T-cell (primary cell): ENCODE results near the gene PDLIM7. TPM values are rescaled to one million over a fixed set of nuclear protein-coding genes. Genes with fewer than 3 reads are reported as not detected.
A peak's percentile ranks its signal among the peaks of the same experiment; 100 is the strongest.

Experiments
- ATAC-seq, 4 experiments: fragments of 200-7000 bp in 3 of 4; fragments of 150-1000 bp in 1 of 4; cut with Tn5 transposase; replicated peaks in 1 of 4; 1 replicate in 3 of 4; 2 replicates in 1 of 4; pipeline ENCODE4 v1.10.0; 2021; ENCODE audit warnings: moderate library complexity in 3 of 4, mild to moderate bottlenecking in 2 of 4, moderate number of reproducible peaks in 1 of 4
- CTCF ChIA-PET, 2 donors: fragments of 300-600 bp; sonication (Branson Sonifier 250); formaldehyde crosslinking; loops; one replicate each; lab custom pipeline; 2022; ENCODE audit warnings: antibody characterized with exemption in 2 of 2; lab: Charles Lee
- POLR2A ChIA-PET, 2 donors: fragments of 300-600 bp; sonication (Branson Sonifier 250); formaldehyde crosslinking; loops; one replicate each; lab custom pipeline; 2022; ENCODE audit warnings: antibody characterized with exemption in 2 of 2; lab: Charles Lee
- DNase-seq, 35 experiments: peaks; one replicate each; pipeline versions ENCODE4 v3.0.0 to v3.0.0-alpha.2; 2013 to 2023
- H3K27ac ChIP-seq: one replicate; pipeline ENCODE4 v1.5.1; 2013; ENCODE audit warnings: low read length
- H3K27me3 ChIP-seq, 2 experiments: replicated peaks in 1 of 2; 1 replicate in 1 of 2; 2 replicates in 1 of 2; pipeline versions ENCODE4 v1.6.1 to v1.7.0; 2013; ENCODE audit warnings: low read length in 1 of 2, mixed read lengths in 1 of 2; ENCODE audit not compliant: control insufficient read depth in 2 of 2, insufficient read depth in 2 of 2; ENCODE audit errors: extremely low read depth in 1 of 2
- H3K36me3 ChIP-seq, 2 donors: 1 replicate in 1 of 2; 2 replicates in 1 of 2; pipeline versions ENCODE4 v1.6.1 to v1.7.0; 2013; ENCODE audit warnings: low read length in 1 of 2; ENCODE audit not compliant: control insufficient read depth in 2 of 2, insufficient read depth in 1 of 2; ENCODE audit errors: extremely low read depth in 1 of 2
- H3K4me1 ChIP-seq, 2 experiments: 1 replicate in 1 of 2; 2 replicates in 1 of 2; pipeline versions ENCODE4 v1.6.1 to v1.7.0; 2013; ENCODE audit warnings: low read length in 2 of 2, mixed read lengths in 1 of 2; ENCODE audit not compliant: insufficient read depth in 2 of 2, control insufficient read depth in 1 of 2; ENCODE audit errors: extremely low read depth in 1 of 2
- H3K4me3 ChIP-seq, 2 donors: 1 replicate in 1 of 2; 2 replicates in 1 of 2; pipeline versions ENCODE4 v1.5.1 to v1.7.0; 2013; ENCODE audit warnings: mild to moderate bottlenecking in 2 of 2, low read length in 1 of 2, moderate library complexity in 1 of 2; ENCODE audit not compliant: control insufficient read depth in 1 of 2; ENCODE audit errors: extremely low read depth in 1 of 2
- H3K9me3 ChIP-seq: 2 replicates; pipeline ENCODE4 v1.7.0; 2013
- H3K27ac Mint-ChIP-seq, 2 donors: one replicate each; pipeline ENCODE4 v1.8.0; 2020 to 2021; ENCODE audit warnings: mild to moderate bottlenecking in 2 of 2, mixed read lengths in 2 of 2
- H3K27me3 Mint-ChIP-seq, 2 donors: one replicate each; pipeline ENCODE4 v1.8.0; 2021 to 2022; ENCODE audit warnings: mixed read lengths in 2 of 2
- H3K36me3 Mint-ChIP-seq: one replicate; pipeline ENCODE4 v1.8.0; 2021; ENCODE audit warnings: mixed read lengths
- H3K4me1 Mint-ChIP-seq, 3 donors: one replicate each; pipeline ENCODE4 v1.8.0; 2020 to 2022; ENCODE audit warnings: mixed read lengths in 3 of 3, mild to moderate bottlenecking in 1 of 3
- H3K4me3 Mint-ChIP-seq, 3 donors: one replicate each; pipeline ENCODE4 v1.8.0; 2020 to 2022; ENCODE audit warnings: mild to moderate bottlenecking in 3 of 3, mixed read lengths in 3 of 3, moderate library complexity in 3 of 3
- H3K9me3 Mint-ChIP-seq, 3 donors: one replicate each; pipeline ENCODE4 v1.8.0; 2020 to 2022; ENCODE audit warnings: mixed read lengths in 3 of 3
- whole genome bisulfite sequencing: methylation state at CpG from one replicate; pipeline ENCODE4 v1.1.5; 2013; ENCODE audit warnings: missing lambda C conversion rate; ENCODE audit not compliant: insufficient coverage; 5-methylcytosine and 5-hydroxymethylcytosine counted together
- total RNA-seq, 35 experiments: library from RNA in 6 of 35; stranded (reverse) in 6 of 35; fragments of 120-200 nt in 1 of 35; gene quantifications; one replicate each; pipeline versions ENCODE4 v1.2.1 to v1.2.4 and lab custom pipeline; 2013 to 2026

The PDLIM7 gene
- total RNA-seq, 5 donors from 2014 or later (not counting 1 experiment from before 2014, with no cell fraction given) = 9.8 to 17.8 (median 12.8) TPM

DNA sequence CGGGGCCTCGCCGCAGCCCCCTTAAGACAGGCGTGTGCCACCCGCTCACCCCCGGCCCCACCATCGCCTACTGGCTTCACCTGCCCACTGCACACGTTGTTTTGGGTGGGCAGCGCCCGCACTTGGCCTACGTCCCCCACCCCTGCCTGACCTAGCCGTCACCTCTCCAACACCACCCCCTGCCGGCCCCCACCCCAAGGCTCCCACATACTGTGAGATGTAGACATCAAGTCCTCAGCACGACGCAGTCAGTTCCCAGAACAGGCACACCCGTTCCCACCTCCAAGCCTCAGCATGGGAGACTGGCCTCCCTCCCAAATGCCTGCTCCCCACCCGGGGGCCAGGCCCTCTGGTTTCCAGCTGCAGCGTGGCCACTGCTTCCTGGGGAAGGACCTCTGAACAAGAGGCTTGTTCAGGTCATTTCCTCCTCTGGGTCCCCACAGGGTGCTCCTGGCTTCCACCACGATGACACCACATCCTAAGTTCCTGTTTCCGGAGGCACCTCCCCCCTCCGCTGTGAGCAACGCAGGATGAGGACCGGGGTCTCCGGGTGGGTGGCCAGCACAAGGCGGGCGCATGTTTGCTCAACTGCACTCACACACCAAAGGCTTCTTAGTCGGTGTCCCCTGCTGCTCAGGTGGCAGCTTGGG, 35.3 kb downstream of the PDLIM7 start:
- H3K27me3 Mint-ChIP-seq = no peaks in the 10 kb centered on the region
- peaks cover 7 to 14% (median 7%) of the 10 kb centered on the region in 3 donors for H3K4me1 Mint-ChIP-seq
- Histone ChIP-seq H3K27me3 (no peaks in the 10 kb centered on the region), H3K27ac (no peak overlapping the region), H3K4me3 (no peak overlapping the region), H3K9me3 (no peaks in the 10 kb centered on the region), H3K36me3 (peaks cover 0 to 4% of the 10 kb centered on the region in 2 donors), H3K4me1 (peaks cover 4 to 9% of the 10 kb centered on the region in 2 experiments)
- CTCF ChIA-PET = interaction anchor here in 1 of 2 donors (1.6 kb wide), 1 partner anchor 73 kb away, joined by 5 read pairs; no protein-coding TSS in a partner anchor
- no peak for DNase-seq
- no peaks in the 10 kb centered on the region for H3K9me3 Mint-ChIP-seq
- POLR2A ChIA-PET = no interaction called here
- H3K4me3 Mint-ChIP-seq = no peak overlapping the region
- H3K27ac Mint-ChIP-seq = no peak overlapping the region
- WGBS = 60% methylated on average over 18 of the region's 27 CpGs
- no peak for ATAC-seq
- peaks cover 4% of the 10 kb centered on the region for H3K36me3 Mint-ChIP-seq

- Histone ChIP-seq H3K36me3 (peaks cover 0 to 3% of the 10 kb centered on the region in 2 donors), H3K27ac (no peak overlapping the region), H3K4me1 (peaks cover 4 to 24% of the 10 kb centered on the region in 2 experiments), H3K27me3 (no peaks in the 10 kb centered on the region), H3K4me3 (no peak overlapping the region), H3K9me3 (no peaks in the 10 kb centered on the region)
- Mint-ChIP-seq H3K27ac (no peak overlapping the region), H3K27me3 (no peaks in the 10 kb centered on the region), H3K36me3 (no peaks in the 10 kb centered on the region), H3K4me3 (no peak overlapping the region), H3K9me3 (no peaks in the 10 kb centered on the region), H3K4me1 (peaks cover 10 to 18% (median 17%) of the 10 kb centered on the region in 3 donors)
- CTCF ChIA-PET = interaction anchor here (0.5 to 1.4 kb wide), 3 partner anchors 33 to 69 kb away, joined by 3 to 4 read pairs (median 3); partner anchors contain the start of genes GRK6 (in 1 of the 2) and PDLIM7 (in 1 of the 2)
- DNase-seq (no peak), ATAC-seq (no peak)
- POLR2A ChIA-PET = no interaction called here
- WGBS = 88% methylated on average over 28 of the region's 28 CpGs
These were observed 37.4 kb downstream of the PDLIM7 start for GRCh38 chr5:177459819-177460628.

DNA sequence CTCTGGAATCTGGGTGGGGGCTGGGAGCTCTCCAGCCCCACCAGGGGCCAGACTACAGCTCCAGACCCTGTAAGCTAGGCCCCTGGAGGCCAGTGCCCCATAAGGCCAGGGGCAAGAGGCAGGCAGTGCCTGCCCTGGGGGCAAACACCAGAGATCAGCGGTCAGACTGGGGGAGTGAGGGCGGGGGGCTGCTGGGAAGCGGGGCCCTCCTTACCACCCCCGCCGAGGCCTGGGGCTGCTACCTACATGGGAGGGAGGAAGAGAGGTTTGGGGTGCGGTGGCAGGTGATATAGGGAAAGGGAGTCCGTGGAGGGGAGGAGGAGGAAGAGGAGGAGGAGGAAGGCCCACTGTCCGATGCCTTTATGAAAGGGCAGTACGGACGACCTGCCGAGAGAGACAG, 38.0 kb downstream of the PDLIM7 start:
- Mint-ChIP-seq H3K27ac (no peak overlapping the region), H3K36me3 (no peaks in the 10 kb centered on the region), H3K27me3 (no peaks in the 10 kb centered on the region), H3K4me3 (no peak overlapping the region), H3K4me1 (peaks cover 10 to 18% (median 17%) of the 10 kb centered on the region in 3 donors), H3K9me3 (no peaks in the 10 kb centered on the region)
- no peak overlapping the region for H3K4me3 ChIP-seq
- H3K4me1 ChIP-seq = peaks cover 4 to 27% of the 10 kb centered on the region in 2 experiments
- H3K27me3 ChIP-seq = no peaks in the 10 kb centered on the region
- ChIA-PET POLR2A (no interaction called here), CTCF (interaction anchor here (1.0 to 1.4 kb wide), 2 partner anchors 33 to 69 kb away, joined by 3 to 4 read pairs; partner anchors contain the start of gene GRK6 (in 1 of the 2))
- H3K27ac ChIP-seq = no peak overlapping the region
- DNase-seq (no peak), ATAC-seq (no peak)
- no peaks in the 10 kb centered on the region for H3K9me3 ChIP-seq
- H3K36me3 ChIP-seq = peaks cover 0 to 3% of the 10 kb centered on the region in 2 donors
- WGBS = 94% methylated on average over 5 of the region's 11 CpGs

- Histone ChIP-seq H3K27ac (no peak overlapping the region), H3K4me3 (no peak overlapping the region), H3K4me1 (peaks cover 4 to 31% of the 10 kb centered on the region in 2 experiments), H3K27me3 (no peaks in the 10 kb centered on the region), H3K9me3 (no peaks in the 10 kb centered on the region), H3K36me3 (peaks cover 0 to 3% of the 10 kb centered on the region in 2 donors)
- no peak for DNase-seq
- Mint-ChIP-seq H3K27ac (no peak overlapping the region), H3K4me3 (no peak overlapping the region), H3K4me1 (peaks cover 11 to 20% (median 18%) of the 10 kb centered on the region in 3 donors), H3K27me3 (no peaks in the 10 kb centered on the region), H3K36me3 (no peaks in the 10 kb centered on the region), H3K9me3 (no peaks in the 10 kb centered on the region)
- ATAC-seq = no peak
- POLR2A ChIA-PET = no interaction called here
- CTCF ChIA-PET = interaction anchor here in 1 of 2 donors (1.4 kb wide), 1 partner anchor 32 kb away, joined by 3 read pairs; the partner anchor contains the start of gene GRK6
- WGBS = 97% methylated on average over 10 of the region's 14 CpGs
These were observed 38.5 kb downstream of the PDLIM7 start for GRCh38 chr5:177458912-177459350.

DNA sequence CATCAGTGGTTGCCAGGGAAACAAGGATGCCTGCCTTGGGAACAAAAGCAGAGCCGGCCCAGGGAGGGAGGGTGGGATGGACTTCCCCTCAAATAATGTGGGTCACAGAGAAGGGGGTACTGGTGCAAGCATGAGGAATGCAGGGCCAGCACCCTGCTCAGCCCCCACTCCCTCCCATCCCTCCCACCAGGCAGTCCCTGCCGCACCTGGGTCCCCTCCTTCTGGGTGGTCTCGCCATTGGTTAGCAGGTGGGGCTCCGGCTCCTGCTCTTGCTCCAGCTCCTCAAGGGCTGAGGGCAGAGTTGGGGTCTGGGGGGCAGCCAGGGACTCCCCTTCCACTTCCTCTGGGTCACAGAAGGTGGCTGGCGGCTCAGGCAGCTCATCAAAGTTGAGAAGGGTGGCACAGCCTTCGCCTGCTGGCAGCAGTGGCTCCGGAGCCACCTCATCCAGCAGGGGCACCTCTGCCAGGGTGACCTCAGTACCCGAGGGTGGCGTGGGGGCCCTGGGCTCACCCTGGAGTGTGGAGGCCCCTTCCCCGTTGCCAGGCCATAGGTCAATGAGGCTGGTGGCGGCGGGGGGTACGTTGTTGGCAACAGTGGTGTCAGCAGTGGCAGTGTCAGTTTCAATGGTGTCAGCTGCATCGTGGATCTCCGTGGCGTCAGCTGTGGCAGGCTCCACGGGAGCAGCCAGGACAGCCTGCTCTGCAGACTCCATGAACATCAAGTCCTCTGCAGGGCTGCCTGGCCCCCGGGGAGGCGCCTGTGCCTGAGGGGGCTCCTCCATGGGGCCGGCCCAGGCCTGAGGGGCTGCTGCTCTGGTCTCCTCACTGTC, 39.3 kb downstream of the PDLIM7 start:
- Histone ChIP-seq H3K9me3 (no peaks in the 10 kb centered on the region), H3K4me3 (no peak overlapping the region), H3K27ac (no peak overlapping the region), H3K27me3 (peaks cover 0 to 2% of the 10 kb centered on the region in 2 experiments), H3K4me1 (peaks cover 4 to 40% of the 10 kb centered on the region in 2 experiments), H3K36me3 (peaks cover 0 to 3% of the 10 kb centered on the region in 2 donors)
- H3K4me3 Mint-ChIP-seq = no peak overlapping the region
- peak overlapping the region in 1 of 2 donors; percentile 27 for H3K27ac Mint-ChIP-seq
- H3K36me3 Mint-ChIP-seq = no peaks in the 10 kb centered on the region
- H3K4me1 Mint-ChIP-seq = peaks cover 19 to 27% (median 27%) of the 10 kb centered on the region in 3 donors
- ATAC-seq (no peak), DNase-seq (no peak)
- H3K9me3 Mint-ChIP-seq = no peaks in the 10 kb centered on the region
- no peaks in the 10 kb centered on the region for H3K27me3 Mint-ChIP-seq
- ChIA-PET CTCF (interaction anchor here (0.5 to 5.1 kb wide), 12 partner anchors 18 to 545 kb away, joined by 3 to 94 read pairs (median 4); partner anchors contain the start of genes GRK6 (in 1 of the 2) and PDLIM7 (in 1 of the 2)), POLR2A (no interaction called here)
- 90% methylated on average over 15 of the region's 20 CpGs for WGBS
